ENCODE data around the gene GALNTL6. TPM values are rescaled to one million over a fixed set of nuclear protein-coding genes. Genes with fewer than 3 reads are reported as not detected.

The GALNTL6 gene
- total and polyA plus RNA-seq, 2 donors (not counting 3 experiments of a cell fraction or from before 2014, with no cell fraction given), result not detected

GRCh38 chr4:172109466-172109865 lies 296.3 kb downstream of the GALNTL6 start:
- no peak for TF ChIP-seq POLR2AphosphoS5 (IDR thresholded peaks at IDR 0.05; ENCODE audit: insufficient read depth, low read depth, low read length)
- no peak for TF ChIP-seq CTCF (IDR thresholded peaks at IDR 0.05; ENCODE audit: extremely low read depth in 1 of 2, insufficient read depth in 1 of 2, low read depth in 1 of 2, low read length in 2 of 2)
- POLR2A ChIA-PET, result no interaction called here
- intact Hi-C loops (cut with micrococcal nuclease), result no loop called here

GRCh38 chr4:172124656-172125308 lies 311.6 kb downstream of the GALNTL6 start:
- DNase-seq (ENCODE audit: low read depth, low spot score) (no peak), FAIRE-seq (no peak)
- no peak overlapping the region for H3K4me3 ChIP-seq (replicated peaks in 1 of 3; ENCODE audit: insufficient read depth in 1 of 3, low read depth in 1 of 3, low read length in 3 of 3)
- dilution Hi-C loops (cut with MboI; ENCODE audit: extremely low pct_ligation_motif_present, low sequenced_read_pairs), result no loop called here
- ChIA-PET CTCF (no interaction called here), POLR2A (no interaction called here)
- no TSS peak for BruUV-seq (replicated peaks)
- no peaks in the 10 kb centered on the region for H3K36me3 ChIP-seq (ENCODE audit: control insufficient read depth in 2 of 2, extremely low read depth in 1 of 2, insufficient read depth in 2 of 2, low read length in 2 of 2)
- no peak overlapping the region for H2AFZ ChIP-seq (ENCODE audit: low read depth, low read length)
- peaks cover 2% of the 10 kb centered on the region for H3K9me3 ChIP-seq (replicated peaks; ENCODE audit: control insufficient read depth, insufficient read depth, low read length)
- no peak overlapping the region for H3K4me2 ChIP-seq (ENCODE audit: insufficient read depth, low read length)
- no peak overlapping the region for H3K9ac ChIP-seq (replicated peaks; ENCODE audit: extremely low read depth, insufficient read depth, low read length)
- TF ChIP-seq POLR2AphosphoS5 (IDR thresholded peaks at IDR 0.05; ENCODE audit: insufficient read depth, low read depth, low read length), result no peak
- no peak for TF ChIP-seq MAX (IDR thresholded peaks at IDR 0.05; ENCODE audit: insufficient read depth, insufficient read length)
- no peak for TF ChIP-seq MYC (IDR thresholded peaks at IDR 0.05; ENCODE audit: low read depth, low read length)
- TF ChIP-seq EZH2 (IDR thresholded peaks at IDR 0.05; ENCODE audit: borderline replicate concordance, low read depth, low read length, severe bottlenecking), result no peak
- TF ChIP-seq GATA2 (IDR thresholded peaks at IDR 0.05; ENCODE audit: insufficient read depth, insufficient read length, low read depth, low read length), result no peak
- no peak for TF ChIP-seq CTCF (IDR thresholded peaks at IDR 0.05; ENCODE audit: extremely low read depth in 1 of 2, insufficient read depth in 1 of 2, low read depth in 1 of 2, low read length in 2 of 2)
- no peak for TF ChIP-seq FOS (IDR thresholded peaks at IDR 0.05; ENCODE audit: borderline replicate concordance, insufficient read depth, low read length)
- no peak for TF ChIP-seq POLR2A (IDR thresholded peaks at IDR 0.05; ENCODE audit: low read depth, low read length)
- no peak for TF ChIP-seq JUN (IDR thresholded peaks at IDR 0.05; ENCODE audit: borderline replicate concordance, insufficient read depth, insufficient read length, low read depth)
- no peak overlapping the region for H3K27ac ChIP-seq (ENCODE audit: insufficient read depth, low read depth, low read length)
- no peaks in the 10 kb centered on the region for H3K4me1 ChIP-seq (ENCODE audit: control insufficient read depth, extremely low read depth, insufficient read depth, low read length)
- no peaks in the 10 kb centered on the region for H3K79me2 ChIP-seq (ENCODE audit: control insufficient read depth, insufficient read depth, low read length)
- no peaks in the 10 kb centered on the region for H4K20me1 ChIP-seq (replicated peaks; ENCODE audit: control insufficient read depth, extremely low read depth, insufficient read depth, low read length)
- H3K27me3 ChIP-seq (ENCODE audit: control insufficient read depth in 2 of 2, insufficient read depth in 2 of 2, low read length in 2 of 2), result no peaks in the 10 kb centered on the region
- intact Hi-C loops (cut with micrococcal nuclease), result no loop called here
- H3K9me1 ChIP-seq (replicated peaks; ENCODE audit: control insufficient read depth, extremely low read depth, insufficient read depth, low read length), result no peaks in the 10 kb centered on the region

More at GRCh38 chr4:172109466-172109865, 296.3 kb downstream of the GALNTL6 start:
- BruUV-seq (replicated peaks), result no TSS peak
- no peaks in the 10 kb centered on the region for H3K9me3 ChIP-seq (replicated peaks; ENCODE audit: control insufficient read depth, insufficient read depth, low read length)
- no peak overlapping the region for H2AFZ ChIP-seq (ENCODE audit: low read depth, low read length)
- no peaks in the 10 kb centered on the region for H3K4me1 ChIP-seq (ENCODE audit: control insufficient read depth, extremely low read depth, insufficient read depth, low read length)
- H3K36me3 ChIP-seq (ENCODE audit: control insufficient read depth in 2 of 2, extremely low read depth in 1 of 2, insufficient read depth in 2 of 2, low read length in 2 of 2), result no peaks in the 10 kb centered on the region
- FAIRE-seq (no peak), DNase-seq (ENCODE audit: low read depth, low spot score) (no peak)
- H3K27ac ChIP-seq (ENCODE audit: insufficient read depth, low read depth, low read length), result no peak overlapping the region
- CTCF ChIA-PET, result no interaction called here
- no peaks in the 10 kb centered on the region for H3K79me2 ChIP-seq (ENCODE audit: control insufficient read depth, insufficient read depth, low read length)
- H3K9me1 ChIP-seq (replicated peaks; ENCODE audit: control insufficient read depth, extremely low read depth, insufficient read depth, low read length), result no peaks in the 10 kb centered on the region
- H3K9ac ChIP-seq (replicated peaks; ENCODE audit: extremely low read depth, insufficient read depth, low read length), result no peak overlapping the region
- no peak overlapping the region for H3K4me3 ChIP-seq (replicated peaks in 1 of 3; ENCODE audit: insufficient read depth in 1 of 3, low read depth in 1 of 3, low read length in 3 of 3)
- no peaks in the 10 kb centered on the region for H4K20me1 ChIP-seq (replicated peaks; ENCODE audit: control insufficient read depth, extremely low read depth, insufficient read depth, low read length)
- H3K27me3 ChIP-seq (ENCODE audit: control insufficient read depth in 2 of 2, insufficient read depth in 2 of 2, low read length in 2 of 2), result no peaks in the 10 kb centered on the region
- dilution Hi-C loops (cut with MboI; ENCODE audit: extremely low pct_ligation_motif_present, low sequenced_read_pairs), result no loop called here
- no peak overlapping the region for H3K4me2 ChIP-seq (ENCODE audit: insufficient read depth, low read length)

Measured in endothelial cell of umbilical vein (primary cell).